ENCODE results near the gene PACSIN1. TPM values are rescaled to one million over a fixed set of nuclear protein-coding genes. Genes with fewer than 3 reads are reported as not detected.

PACSIN1 gene
- total and polyA plus RNA-seq, 12 donors = 0.77 to 11.2 (median 5.9) TPM

- ATAC-seq = no peak
- Histone ChIP-seq H3K27ac (no peak overlapping the region), H3K9me3 (no peaks in the 10 kb centered on the region), H3K4me1 (peaks cover 0 to 19% (median 10%) of the 10 kb centered on the region in 9 donors), H3K27me3 (no peaks in the 10 kb centered on the region), H3K4me3 (no peak overlapping the region), H3K36me3 (no peaks in the 10 kb centered on the region)
- intact Hi-C loops (cut with DNase I) = loop anchor here in 2 of 10 donors (5.0 kb wide), 2 partner anchors 49 to 1064 kb away; no protein-coding TSS in a partner anchor
- no peak for DNase-seq
- 88 to 89% methylated on average over 11 of the region's 11 CpGs for WGBS, 2 donors
- TF ChIP-seq CTCF (IDR thresholded peaks at IDR 0.05) = no peak
Observed at GRCh38 chr6:34547701-34548644, 82.1 kb downstream of the PACSIN1 start.

GRCh38 chr6:34549026-34549803, 83.3 kb downstream of the PACSIN1 start:
- no peaks in the 10 kb centered on the region for H3K36me3 ChIP-seq
- ATAC-seq (no peak), DNase-seq (no peak)
- no peak overlapping the region for H3K27ac ChIP-seq
- TF ChIP-seq CTCF (IDR thresholded peaks at IDR 0.05) = no peak
- no peaks in the 10 kb centered on the region for H3K27me3 ChIP-seq
- H3K4me3 ChIP-seq = no peak overlapping the region
- WGBS, 2 donors = 85 to 86% methylated on average over 16 of the region's 16 CpGs
- H3K4me1 ChIP-seq = peaks cover 0 to 19% (median 10%) of the 10 kb centered on the region in 9 donors
- no peaks in the 10 kb centered on the region for H3K9me3 ChIP-seq
- intact Hi-C loops (cut with DNase I) = loop anchor here in 2 of 10 donors (5.0 kb wide), 2 partner anchors 48 to 1063 kb away; no protein-coding TSS in a partner anchor

- intact Hi-C loops (cut with DNase I) = loop anchor here in 2 of 10 donors (5.0 kb wide), 2 partner anchors 47 to 1062 kb away; no protein-coding TSS in a partner anchor
- Histone ChIP-seq H3K27me3 (no peaks in the 10 kb centered on the region), H3K27ac (no peak overlapping the region), H3K4me3 (no peak overlapping the region), H3K4me1 (peaks cover 0 to 19% (median 10%) of the 10 kb centered on the region in 9 donors), H3K9me3 (no peaks in the 10 kb centered on the region), H3K36me3 (no peaks in the 10 kb centered on the region)
- ATAC-seq (no peak), DNase-seq (no peak)
- no peak for TF ChIP-seq CTCF (IDR thresholded peaks at IDR 0.05)
- 45 to 62% methylated on average over 2 of the region's 2 CpGs for WGBS, 2 donors
Observed at GRCh38 chr6:34549804-34550202, 83.9 kb downstream of the PACSIN1 start.

- H3K27me3 ChIP-seq = no peaks in the 10 kb centered on the region
- no peaks in the 10 kb centered on the region for H3K9me3 ChIP-seq
- H3K36me3 ChIP-seq = no peaks in the 10 kb centered on the region
- DNase-seq (no peak), ATAC-seq (no peak)
- intact Hi-C loops (cut with DNase I) = no loop called here
- TF ChIP-seq CTCF (IDR thresholded peaks at IDR 0.05) = no peak
- H3K4me3 ChIP-seq = no peak overlapping the region
- peaks cover 0 to 6% (median 0%) of the 10 kb centered on the region in 9 donors for H3K4me1 ChIP-seq
- H3K27ac ChIP-seq = no peak overlapping the region
- WGBS, 2 donors = 92 to 95% methylated on average over 8 of the region's 8 CpGs
Observed at GRCh38 chr6:34551720-34552119, 85.8 kb downstream of the PACSIN1 start.
